Esophagus (tissue), 2 donors: ENCODE measurements around the gene TRAFD1. TPM values are rescaled to one million over a fixed set of nuclear protein-coding genes. Genes with fewer than 3 reads are reported as not detected.
A peak's percentile ranks its signal among the peaks of the same experiment; 100 is the strongest.

ENCODE experiments used
- H3K27ac ChIP-seq, 2 donors: one replicate each; pipeline ENCODE4 v1.5.1; 2013; ENCODE audit warnings: low read depth in 2 of 2, mild to moderate bottlenecking in 2 of 2, inconsistent platforms in 1 of 2, low read length in 1 of 2, moderate library complexity in 1 of 2
- H3K27me3 ChIP-seq, 2 donors: one replicate each; pipeline ENCODE4 v1.6.1; 2013; ENCODE audit warnings: low read length in 2 of 2, control low read depth in 1 of 2, mild to moderate bottlenecking in 1 of 2; ENCODE audit not compliant: insufficient read depth in 2 of 2, control insufficient read depth in 1 of 2
- H3K36me3 ChIP-seq, 2 donors: one replicate each; pipeline ENCODE4 v1.6.1; 2013; ENCODE audit warnings: low read length in 1 of 2; ENCODE audit not compliant: control insufficient read depth in 2 of 2, insufficient read depth in 2 of 2
- H3K4me1 ChIP-seq, 2 donors: one replicate each; pipeline ENCODE4 v1.6.1; 2013; ENCODE audit warnings: low read length in 1 of 2; ENCODE audit not compliant: control insufficient read depth in 2 of 2, insufficient read depth in 2 of 2
- H3K4me3 ChIP-seq, 2 donors: one replicate each; pipeline ENCODE4 v1.5.1; 2013; ENCODE audit warnings: low read length in 2 of 2, mild to moderate bottlenecking in 2 of 2, low read depth in 1 of 2, moderate library complexity in 1 of 2
- H3K9me3 ChIP-seq, 2 donors: one replicate each; pipeline ENCODE4 v1.6.1; 2013; ENCODE audit warnings: mild to moderate bottlenecking in 2 of 2, low read depth in 1 of 2, low read length in 1 of 2, moderate library complexity in 1 of 2; ENCODE audit not compliant: control insufficient read depth in 2 of 2, insufficient read depth in 1 of 2
- WGBS, 2 donors: extraction: QIAGEN DNeasy Blood & Tissue Kit; methylation state at CpG; one replicate each; pipeline ENCODE4 v1.1.7; 2013; 5-methylcytosine and 5-hydroxymethylcytosine counted together
- polyA plus RNA-seq, 2 donors: library from polyadenylated mRNA; stranded (reverse); fragments of 200-250 nt; gene quantifications; one replicate each; pipeline ENCODE4 v1.2.3, GENCODE V29; 2013
- donor health status: healthy with polysubstance abuse.
- donor health status: Bipolar disorder and iron deficiency.

The TRAFD1 gene
- polyA plus RNA-seq, 2 donors = 10.8 to 24.9 TPM

DNA sequence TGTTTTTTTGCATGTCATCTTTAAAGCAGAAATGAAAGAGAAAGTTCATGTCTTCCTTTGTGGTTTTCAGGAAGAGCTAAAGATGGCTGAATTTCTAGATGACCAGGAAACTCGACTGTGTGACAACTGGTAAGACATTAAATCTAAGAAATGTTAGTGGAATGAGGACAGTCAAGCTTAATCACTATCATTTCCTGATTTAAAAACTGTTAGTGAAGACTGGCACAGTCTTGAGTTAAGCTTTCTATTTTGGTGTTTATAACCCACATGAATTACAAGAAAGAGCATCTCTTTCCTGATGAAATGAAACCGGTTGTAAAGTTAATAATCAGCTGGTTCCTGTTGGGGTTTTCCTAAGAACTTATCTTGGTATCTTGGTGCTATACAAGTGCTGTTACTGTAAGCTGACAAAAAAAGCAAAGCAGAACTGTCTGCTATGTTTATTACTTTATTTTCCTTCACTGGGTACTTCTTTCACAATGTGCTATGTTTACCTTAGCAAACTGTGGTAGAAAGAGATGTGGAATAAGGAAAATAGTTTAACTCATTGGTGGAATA, 5.2 kb downstream of the TRAFD1 start:
- no peaks in the 10 kb centered on the region for H3K27me3 ChIP-seq

DNA sequence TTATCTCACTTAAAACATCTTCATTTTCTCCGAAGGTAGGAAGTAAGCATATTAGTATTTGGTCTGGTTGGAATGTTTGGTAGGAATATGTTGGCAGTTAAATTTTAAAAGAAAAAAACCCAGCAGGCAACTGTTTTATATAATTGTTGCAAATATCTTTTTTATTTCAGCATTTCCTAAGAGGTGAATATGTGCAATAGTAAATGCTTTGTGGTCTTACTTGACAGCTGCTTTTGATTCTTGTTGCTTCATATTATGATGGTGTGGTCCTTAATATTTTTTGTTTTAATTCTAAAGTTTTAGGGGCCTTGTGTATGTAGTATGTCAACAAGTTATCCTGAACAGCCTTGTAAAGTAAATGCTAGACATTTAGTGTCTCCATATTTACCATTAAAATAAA, 6.3 kb downstream of the TRAFD1 start:
- H3K4me1 ChIP-seq = peaks cover 0 to 10% of the 10 kb centered on the region in 2 donors
- H3K27ac ChIP-seq = no peak overlapping the region
- no peaks in the 10 kb centered on the region for H3K27me3 ChIP-seq
- no peaks in the 10 kb centered on the region for H3K9me3 ChIP-seq
- no peak overlapping the region for H3K4me3 ChIP-seq
- WGBS, 2 donors = 82 to 84% methylated on average over 1 of the region's 1 CpG
- peaks cover 4 to 5% of the 10 kb centered on the region in 2 donors for H3K36me3 ChIP-seq

More for the DNA sequence above, 5.2 kb downstream of the TRAFD1 start:
- H3K9me3 ChIP-seq = no peaks in the 10 kb centered on the region
- WGBS, 2 donors = 8 to 11% methylated on average over 2 of the region's 2 CpGs
- H3K4me1 ChIP-seq = peaks cover 0 to 14% of the 10 kb centered on the region in 2 donors
- H3K36me3 ChIP-seq = peaks cover 1 to 5% of the 10 kb centered on the region in 2 donors
- no peak overlapping the region for H3K27ac ChIP-seq
- H3K4me3 ChIP-seq = no peak overlapping the region

GRCh38 chr12:112133418-112133817, 8.1 kb downstream of the TRAFD1 start:
- peaks cover 0 to 2% of the 10 kb centered on the region in 2 donors for H3K4me1 ChIP-seq
- no peak overlapping the region for H3K27ac ChIP-seq
- H3K9me3 ChIP-seq = no peaks in the 10 kb centered on the region
- no peak overlapping the region for H3K4me3 ChIP-seq
- H3K27me3 ChIP-seq = no peaks in the 10 kb centered on the region
- WGBS, 2 donors = 91 to 94% methylated on average over 5 of the region's 5 CpGs
- peaks cover 5 to 10% of the 10 kb centered on the region in 2 donors for H3K36me3 ChIP-seq

DNA sequence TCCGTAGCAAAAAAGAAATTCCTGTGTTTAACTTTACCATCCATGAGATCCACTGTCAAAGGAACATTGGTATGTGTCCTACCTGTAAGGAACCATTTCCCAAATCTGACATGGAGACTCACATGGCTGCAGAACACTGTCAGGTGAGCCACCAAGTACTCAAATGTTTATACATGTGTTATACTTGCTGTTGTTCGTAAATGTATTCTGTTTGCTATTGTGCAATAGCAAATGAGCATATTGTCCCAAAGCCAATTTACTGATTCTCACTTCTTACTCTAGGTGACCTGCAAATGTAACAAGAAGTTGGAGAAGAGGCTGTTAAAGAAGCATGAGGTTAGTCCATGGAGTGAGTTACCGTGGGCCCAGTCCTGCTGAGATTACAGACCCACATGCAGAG, 9.4 kb downstream of the TRAFD1 start:
- H3K27me3 ChIP-seq = no peaks in the 10 kb centered on the region
- 59 to 65% methylated on average over 3 of the region's 3 CpGs for WGBS, 2 donors
- peak overlapping the region; percentile 26 to 78 for H3K27ac ChIP-seq
- no peaks in the 10 kb centered on the region for H3K9me3 ChIP-seq
- H3K36me3 ChIP-seq = peaks cover 5 to 10% of the 10 kb centered on the region in 2 donors
- H3K4me3 ChIP-seq = no peak overlapping the region
- H3K4me1 ChIP-seq = peaks cover 0 to 2% of the 10 kb centered on the region in 2 donors

DNA sequence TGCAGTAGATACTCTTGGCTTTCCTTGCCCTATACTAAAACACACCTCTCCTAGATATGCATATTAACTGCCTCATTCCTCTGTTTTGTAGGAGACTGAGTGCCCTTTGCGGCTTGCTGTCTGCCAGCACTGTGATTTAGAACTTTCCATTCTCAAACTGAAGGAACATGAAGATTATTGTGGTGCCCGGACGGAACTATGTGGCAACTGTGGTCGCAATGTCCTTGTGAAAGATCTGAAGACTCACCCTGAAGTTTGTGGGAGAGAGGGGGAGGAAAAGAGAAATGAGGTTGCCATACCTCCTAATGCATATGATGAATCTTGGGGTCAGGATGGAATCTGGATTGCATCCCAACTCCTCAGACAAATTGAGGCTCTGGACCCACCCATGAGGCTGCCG, 15.4 kb downstream of the TRAFD1 start:
- no peaks in the 10 kb centered on the region for H3K4me1 ChIP-seq
- 84 to 92% methylated on average over 5 of the region's 5 CpGs for WGBS, 2 donors
- peaks cover 9 to 21% of the 10 kb centered on the region in 2 donors for H3K36me3 ChIP-seq
- H3K27ac ChIP-seq = no peak overlapping the region
- no peak overlapping the region for H3K4me3 ChIP-seq
- H3K27me3 ChIP-seq = no peaks in the 10 kb centered on the region
- H3K9me3 ChIP-seq = no peaks in the 10 kb centered on the region

- H3K9me3 ChIP-seq = no peaks in the 10 kb centered on the region
- H3K4me1 ChIP-seq = no peaks in the 10 kb centered on the region
- H3K36me3 ChIP-seq = peaks cover 11 to 28% of the 10 kb centered on the region in 2 donors
- no peaks in the 10 kb centered on the region for H3K27me3 ChIP-seq
- H3K27ac ChIP-seq = no peak overlapping the region
- no peak overlapping the region for H3K4me3 ChIP-seq
- 83 to 91% methylated on average over 1 of the region's 1 CpG for WGBS, 2 donors
These were observed 20.8 kb downstream of the TRAFD1 start for GRCh38 chr12:112146123-112146522.

- H3K9me3 ChIP-seq = no peaks in the 10 kb centered on the region
- WGBS, 2 donors = 73 to 77% methylated on average over 3 of the region's 3 CpGs
- peaks cover 27 to 39% of the 10 kb centered on the region in 2 donors for H3K36me3 ChIP-seq
- no peaks in the 10 kb centered on the region for H3K4me1 ChIP-seq
- no peaks in the 10 kb centered on the region for H3K27me3 ChIP-seq
- H3K4me3 ChIP-seq = no peak overlapping the region
- peak overlapping the region in 1 of 2 donors; percentile 34 for H3K27ac ChIP-seq
These were observed 22.7 kb downstream of the TRAFD1 start for GRCh38 chr12:112148031-112148513.

DNA sequence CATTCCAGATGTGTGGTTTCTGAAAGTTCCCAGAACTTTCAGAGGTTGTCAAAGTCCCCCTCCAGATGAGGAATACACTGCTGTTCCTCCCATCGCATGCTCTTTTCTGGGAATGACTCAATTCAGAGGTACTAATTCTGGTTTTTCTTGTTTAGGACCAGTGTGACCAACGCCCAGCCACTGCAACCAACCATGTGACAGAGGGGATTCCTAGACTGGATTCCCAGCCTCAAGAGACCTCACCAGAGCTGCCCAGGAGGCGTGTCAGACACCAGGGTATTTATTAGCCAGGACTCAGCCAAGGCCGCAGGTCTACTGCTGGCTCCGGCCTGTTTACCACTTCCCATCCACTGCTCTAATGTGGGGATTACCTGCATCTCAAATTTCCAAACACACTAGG, 24.2 kb downstream of the TRAFD1 start:
- H3K27ac ChIP-seq = peak overlapping the region; percentile 35 to 80
- no peaks in the 10 kb centered on the region for H3K4me1 ChIP-seq
- no peaks in the 10 kb centered on the region for H3K27me3 ChIP-seq
- no peak overlapping the region for H3K4me3 ChIP-seq
- H3K9me3 ChIP-seq = no peaks in the 10 kb centered on the region
- H3K36me3 ChIP-seq = peaks cover 30 to 43% of the 10 kb centered on the region in 2 donors
- WGBS, 2 donors = 59 to 73% methylated on average over 5 of the region's 5 CpGs

GRCh38 chr12:112151766-112152541, 26.6 kb downstream of the TRAFD1 start:
- Histone ChIP-seq H3K9me3 (no peaks in the 10 kb centered on the region), H3K4me3 (no peak overlapping the region), H3K4me1 (no peaks in the 10 kb centered on the region), H3K27ac (no peak overlapping the region), H3K27me3 (no peaks in the 10 kb centered on the region), H3K36me3 (peaks cover 22 to 36% of the 10 kb centered on the region in 2 donors)
- 92 to 93% methylated on average over 11 of the region's 11 CpGs for WGBS, 2 donors
